Right atrium auricular region (tissue), 2 donors: ENCODE results near the gene ACO1. TPM values are rescaled to one million over a fixed set of nuclear protein-coding genes. Genes with fewer than 3 reads are reported as not detected.

Experiments
- DNase-seq: peaks from one replicate; pipeline ENCODE4 v3.0.0-alpha.2; 2019; ENCODE audit warnings: low spot score
- H3K27ac ChIP-seq, 2 donors: fragments of 200-600 bp; sonication (generic); 1 replicate in 1 of 2; 2 replicates in 1 of 2; pipeline ENCODE4 v1.5.1; 2016 to 2019
- H3K27me3 ChIP-seq, 2 donors: fragments of 200-600 bp; sonication (generic); one replicate each; pipeline versions ENCODE4 v1.5.1 to v1.6.0; 2017 to 2019
- H3K36me3 ChIP-seq: fragments of 200-600 bp; sonication (generic); one replicate; pipeline ENCODE4 v1.5.1; 2016
- H3K4me1 ChIP-seq, 2 donors: fragments of 200-600 bp; sonication (generic); one replicate each; pipeline versions ENCODE4 v1.5.1 to v1.6.0; 2017 to 2019
- H3K4me3 ChIP-seq, 2 donors: fragments of 200-600 bp; sonication (generic); 1 replicate in 1 of 2; 2 replicates in 1 of 2; pipeline ENCODE4 v1.5.1; 2017 to 2019; ENCODE audit warnings: mild to moderate bottlenecking in 1 of 2, moderate library complexity in 1 of 2
- H3K9me3 ChIP-seq, 2 donors: fragments of 200-600 bp; sonication (generic); one replicate each; pipeline ENCODE4 v1.5.1; 2019
- total RNA-seq, 2 donors: library from RNA; depleted of rRNA; stranded (reverse); fragments of >200 nt; gene quantifications; one replicate each; pipeline ENCODE4 v1.1.0, GENCODE V29; 2016
- TF ChIP-seq, protein P1 (sequence below), 2 donors: fragments of 200-600 bp; sonication (generic); IDR thresholded peaks; one replicate each; pipeline ENCODE4 v1.5.1; 2019; ENCODE audit warnings: antibody characterized with exemption in 2 of 2

ACO1 gene
- total RNA-seq, 2 donors from 2014 or later = 37.2 to 43.8 TPM

- Histone ChIP-seq H3K4me1 (no peaks in the 10 kb centered on the region), H3K27ac (no peak overlapping the region), H3K9me3 (no peaks in the 10 kb centered on the region), H3K27me3 (no peaks in the 10 kb centered on the region), H3K36me3 (peaks cover 48% of the 10 kb centered on the region), H3K4me3 (no peak overlapping the region)
- no peak for DNase-seq
- TF ChIP-seq, protein P1, sequence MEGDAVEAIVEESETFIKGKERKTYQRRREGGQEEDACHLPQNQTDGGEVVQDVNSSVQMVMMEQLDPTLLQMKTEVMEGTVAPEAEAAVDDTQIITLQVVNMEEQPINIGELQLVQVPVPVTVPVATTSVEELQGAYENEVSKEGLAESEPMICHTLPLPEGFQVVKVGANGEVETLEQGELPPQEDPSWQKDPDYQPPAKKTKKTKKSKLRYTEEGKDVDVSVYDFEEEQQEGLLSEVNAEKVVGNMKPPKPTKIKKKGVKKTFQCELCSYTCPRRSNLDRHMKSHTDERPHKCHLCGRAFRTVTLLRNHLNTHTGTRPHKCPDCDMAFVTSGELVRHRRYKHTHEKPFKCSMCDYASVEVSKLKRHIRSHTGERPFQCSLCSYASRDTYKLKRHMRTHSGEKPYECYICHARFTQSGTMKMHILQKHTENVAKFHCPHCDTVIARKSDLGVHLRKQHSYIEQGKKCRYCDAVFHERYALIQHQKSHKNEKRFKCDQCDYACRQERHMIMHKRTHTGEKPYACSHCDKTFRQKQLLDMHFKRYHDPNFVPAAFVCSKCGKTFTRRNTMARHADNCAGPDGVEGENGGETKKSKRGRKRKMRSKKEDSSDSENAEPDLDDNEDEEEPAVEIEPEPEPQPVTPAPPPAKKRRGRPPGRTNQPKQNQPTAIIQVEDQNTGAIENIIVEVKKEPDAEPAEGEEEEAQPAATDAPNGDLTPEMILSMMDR (IDR thresholded peaks at IDR 0.05) = no peak
These were observed 29.0 kb downstream of the ACO1 start for GRCh38 chr9:32413424-32413823.

DNA sequence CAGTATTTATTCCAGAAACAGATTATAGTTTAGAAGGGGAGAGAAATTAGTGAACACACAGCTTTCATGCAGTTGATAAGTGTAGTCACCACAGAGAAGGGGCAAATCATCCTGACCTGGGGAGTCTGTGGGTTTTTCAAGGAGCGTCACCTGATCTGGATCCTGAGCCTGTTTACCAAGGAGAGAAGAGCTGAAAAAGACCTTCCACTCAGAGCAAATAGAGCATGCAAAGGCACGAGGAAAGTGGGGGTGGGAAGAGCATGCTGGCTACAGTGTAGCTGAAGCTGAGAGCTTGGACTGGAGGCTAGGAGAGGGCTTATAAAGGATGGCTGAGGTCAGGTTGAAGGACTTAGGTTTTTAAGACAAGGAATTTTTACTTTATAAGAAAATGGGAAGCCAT lies 30.4 kb downstream of the ACO1 start:
- no peak for DNase-seq
- TF ChIP-seq, protein P1 (IDR thresholded peaks at IDR 0.05) = no peak

GRCh38 chr9:32419921-32420320 lies 35.5 kb downstream of the ACO1 start:
- Histone ChIP-seq H3K4me1 (no peaks in the 10 kb centered on the region), H3K4me3 (no peak overlapping the region), H3K27ac (no peak overlapping the region), H3K36me3 (peaks cover 48% of the 10 kb centered on the region), H3K27me3 (no peaks in the 10 kb centered on the region), H3K9me3 (no peaks in the 10 kb centered on the region)
- no peak for DNase-seq
- TF ChIP-seq, protein P1 (IDR thresholded peaks at IDR 0.05) = no peak

More for the DNA sequence above, 30.4 kb downstream of the ACO1 start:
- Histone ChIP-seq H3K4me1 (no peaks in the 10 kb centered on the region), H3K27me3 (no peaks in the 10 kb centered on the region), H3K36me3 (peaks cover 41% of the 10 kb centered on the region), H3K4me3 (no peak overlapping the region), H3K9me3 (no peaks in the 10 kb centered on the region), H3K27ac (no peak overlapping the region)

DNA sequence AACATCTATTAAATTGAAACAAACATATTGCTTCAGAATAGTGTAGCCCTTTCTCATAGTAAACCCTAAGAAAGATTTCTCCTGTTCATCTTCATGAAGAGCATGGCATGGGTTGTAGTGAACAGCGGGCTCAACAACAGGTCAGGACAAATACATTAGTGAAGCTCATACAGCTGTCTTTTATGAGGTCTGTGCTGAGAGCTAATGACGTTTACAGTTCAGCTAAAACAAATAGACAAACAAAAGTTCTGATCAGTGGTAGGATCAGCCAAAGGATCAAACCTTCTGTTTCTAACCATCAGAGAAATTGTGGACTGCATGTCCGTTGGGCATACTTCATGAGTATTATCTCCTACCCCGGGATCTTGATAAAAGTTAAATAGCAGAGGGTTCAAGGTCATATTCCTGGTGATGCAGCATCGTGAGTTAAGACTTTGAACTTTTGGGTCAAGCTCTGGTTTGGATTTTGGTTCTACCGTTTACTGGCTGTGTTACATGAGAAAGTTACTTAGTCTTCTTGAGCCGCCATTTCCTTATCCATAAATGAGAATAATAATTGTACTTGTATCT lies 37.9 kb downstream of the ACO1 start:
- Histone ChIP-seq H3K36me3 (peaks cover 43% of the 10 kb centered on the region), H3K4me3 (no peak overlapping the region), H3K27ac (no peak overlapping the region), H3K4me1 (peaks cover 0 to 8% of the 10 kb centered on the region in 2 donors), H3K27me3 (no peaks in the 10 kb centered on the region), H3K9me3 (no peaks in the 10 kb centered on the region)
- no peak for DNase-seq
- TF ChIP-seq, protein P1 (IDR thresholded peaks at IDR 0.05) = no peak

DNA sequence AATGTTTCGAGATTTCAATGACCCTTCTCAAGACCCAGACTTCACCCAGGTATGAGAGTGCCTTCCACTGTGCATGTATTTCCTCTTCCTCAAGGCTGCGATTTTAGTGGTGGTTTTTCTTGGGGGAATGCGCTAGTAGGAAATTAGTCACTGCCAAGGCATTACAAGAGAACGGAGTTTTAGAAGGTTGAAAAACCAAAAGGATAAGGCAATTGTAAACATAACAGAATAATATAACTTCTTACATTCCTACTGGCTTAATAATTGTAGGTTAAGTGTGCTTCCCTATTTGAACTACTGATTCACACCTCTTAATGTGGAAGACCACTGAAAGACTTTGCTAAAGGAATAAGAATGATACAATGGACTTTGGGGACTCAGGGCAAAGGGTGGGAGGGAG lies 38.9 kb downstream of the ACO1 start:
- peaks cover 40% of the 10 kb centered on the region for H3K36me3 ChIP-seq
- no peak for DNase-seq
- no peaks in the 10 kb centered on the region for H3K27me3 ChIP-seq
- H3K27ac ChIP-seq = no peak overlapping the region
- TF ChIP-seq, protein P1 (IDR thresholded peaks at IDR 0.05) = no peak
- peaks cover 0 to 8% of the 10 kb centered on the region in 2 donors for H3K4me1 ChIP-seq
- no peak overlapping the region for H3K4me3 ChIP-seq
- H3K9me3 ChIP-seq = no peaks in the 10 kb centered on the region

DNA sequence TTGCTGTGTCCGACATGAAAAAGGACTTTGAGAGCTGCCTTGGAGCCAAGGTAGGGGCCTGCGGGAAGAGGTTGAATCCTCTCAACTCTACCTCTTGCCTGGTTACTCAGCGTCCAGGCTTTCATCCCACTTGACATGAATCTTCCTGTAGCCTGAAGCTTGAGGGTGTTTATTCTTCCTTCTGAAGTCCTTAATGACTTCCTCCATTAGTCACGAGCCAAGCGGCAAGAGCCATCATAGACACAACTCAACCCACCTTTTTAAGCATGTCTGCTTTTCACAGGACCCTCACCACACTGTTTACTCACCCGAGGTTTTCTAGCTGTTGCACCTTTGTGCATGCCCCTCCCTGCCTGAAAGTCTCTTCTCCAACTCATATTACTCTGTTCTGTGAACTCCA lies 40.2 kb downstream of the ACO1 start:
- peaks cover 32% of the 10 kb centered on the region for H3K36me3 ChIP-seq

More for the DNA sequence above, 40.2 kb downstream of the ACO1 start:
- Histone ChIP-seq H3K9me3 (no peaks in the 10 kb centered on the region), H3K27ac (no peak overlapping the region), H3K4me3 (no peak overlapping the region), H3K27me3 (no peaks in the 10 kb centered on the region), H3K4me1 (peaks cover 0 to 8% of the 10 kb centered on the region in 2 donors)
- TF ChIP-seq, protein P1 (IDR thresholded peaks at IDR 0.05) = no peak
- DNase-seq = no peak
